Upper lobe of left lung (tissue), 6 donors: ENCODE results near the gene DPF1. TPM values are rescaled to one million over a fixed set of nuclear protein-coding genes. Genes with fewer than 3 reads are reported as not detected.

ENCODE experiments used
- ATAC-seq, 2 donors: fragments of 200-7000 bp; cut with Tn5 transposase; one replicate each; pipeline ENCODE4 v1.9.1; 2022; ENCODE audit warnings: mild to moderate bottlenecking in 2 of 2, moderate library complexity in 2 of 2; ENCODE audit not compliant: low FRiP score in 2 of 2
- DNase-seq, 2 donors: peaks; one replicate each; pipeline ENCODE4 v3.0.0-alpha.2; 2019 to 2020
- H3K27ac ChIP-seq, 4 donors: fragments of 200-600 bp; sonication (generic); one replicate each; pipeline ENCODE4 v1.5.1; 2016 to 2019
- H3K27me3 ChIP-seq, 4 donors: fragments of 200-600 bp; sonication (generic); one replicate each; pipeline ENCODE4 v1.5.1; 2017 to 2019
- H3K36me3 ChIP-seq, 4 donors: fragments of 200-600 bp; sonication (generic); one replicate each; pipeline ENCODE4 v1.5.1; 2016 to 2019
- H3K4me1 ChIP-seq, 4 donors: fragments of 200-600 bp; sonication (generic); one replicate each; pipeline ENCODE4 v1.5.1; 2018 to 2019
- H3K4me3 ChIP-seq, 4 donors: fragments of 200-600 bp; sonication (generic); one replicate each; pipeline ENCODE4 v1.5.1; 2017 to 2019; ENCODE audit warnings: mild to moderate bottlenecking in 2 of 4, moderate library complexity in 1 of 4
- H3K9me3 ChIP-seq, 4 donors: fragments of 200-600 bp; sonication (generic); one replicate each; pipeline ENCODE4 v1.5.1; 2018 to 2019
- CTCF ChIP-seq, 6 experiments: fragments of 450-650 bp in 4 of 6; fragments of 200-600 bp in 2 of 6; sonication (generic) in 2 of 6; IDR thresholded peaks; one replicate each; pipeline ENCODE4 v1.5.1; 2016 to 2019; ENCODE audit warnings: antibody characterized with exemption in 6 of 6
- EP300 ChIP-seq, 4 donors: sonication (generic); formaldehyde crosslinking; IDR thresholded peaks; one replicate each; pipeline ENCODE4 v1.5.1; 2017; ENCODE audit warnings: antibody characterized with exemption in 4 of 4, control low read depth in 2 of 4
- POLR2A ChIP-seq, 4 donors: fragments of 450-650 bp; IDR thresholded peaks; one replicate each; pipeline ENCODE4 v1.5.1; 2016 to 2017; ENCODE audit warnings: antibody characterized with exemption in 4 of 4, mild to moderate bottlenecking in 2 of 4
- POLR2AphosphoS5 ChIP-seq, 2 donors: sonication (generic); formaldehyde crosslinking; IDR thresholded peaks; one replicate each; pipeline ENCODE4 v1.5.1; 2017; ENCODE audit warnings: antibody characterized with exemption in 2 of 2
- WGBS, 2 donors: methylation state at CpG; one replicate each; pipeline ENCODE4 v1.1.5; 2017 to 2018; 5-methylcytosine and 5-hydroxymethylcytosine counted together
- total RNA-seq, 6 donors: library from RNA; depleted of rRNA in 4 of 6; stranded (reverse); fragments of >200 nt in 4 of 6; gene quantifications; one replicate each; pipeline versions ENCODE4 v1.1.0 to v1.2.1, GENCODE V29; 2016 to 2021
- donor health status: DM: no; HTN: no; CAD: no; lungs with moderate emphysema.
- donor health status: DM: no; HTN: yes; CAD: no; lungs with severe emphysema.

The DPF1 gene
- total RNA-seq, 6 donors from 2014 or later = 0.40 to 0.46 TPM; not detected in 4

- H3K27ac ChIP-seq = no peak overlapping the region
- peaks cover 0 to 1% (median under 1%) of the 10 kb centered on the region in 4 donors for H3K27me3 ChIP-seq
- ATAC-seq (no peak), DNase-seq (no peak)
- no peak overlapping the region for H3K4me3 ChIP-seq
- TF ChIP-seq EP300 (IDR thresholded peaks at IDR 0.05) (no peak), POLR2A (IDR thresholded peaks at IDR 0.05) (no peak), POLR2AphosphoS5 (IDR thresholded peaks at IDR 0.05) (no peak), CTCF (IDR thresholded peaks at IDR 0.05) (no peak)
- H3K9me3 ChIP-seq = no peaks in the 10 kb centered on the region
- H3K36me3 ChIP-seq = no peaks in the 10 kb centered on the region
- WGBS, 2 donors = 60 to 64% methylated on average over 17 to 24 of the region's 26 CpGs
- H3K4me1 ChIP-seq = no peaks in the 10 kb centered on the region
Measured at GRCh38 chr19:38216785-38217641, 7.0 kb downstream of the DPF1 start.

GRCh38 chr19:38213911-38214625 lies 10.0 kb downstream of the DPF1 start:
- peaks cover 0 to 25% (median 10%) of the 10 kb centered on the region in 4 donors for H3K27me3 ChIP-seq
- no peak for DNase-seq
- WGBS, 2 donors = 59 to 62% methylated on average over 21 to 24 of the region's 24 CpGs

GRCh38 chr19:38213469-38213868 lies 10.6 kb downstream of the DPF1 start:
- WGBS, 2 donors = 77 to 84% methylated on average over 23 of the region's 23 CpGs
- H3K27me3 ChIP-seq = peaks cover 0 to 25% (median 10%) of the 10 kb centered on the region in 4 donors
- no peak for TF ChIP-seq POLR2AphosphoS5 (IDR thresholded peaks at IDR 0.05)
- TF ChIP-seq POLR2A (IDR thresholded peaks at IDR 0.05) = no peak
- no peak for TF ChIP-seq EP300 (IDR thresholded peaks at IDR 0.05)
- TF ChIP-seq CTCF (IDR thresholded peaks at IDR 0.05) = no peak

More at GRCh38 chr19:38213911-38214625, 10.0 kb downstream of the DPF1 start:
- Histone ChIP-seq H3K36me3 (no peaks in the 10 kb centered on the region), H3K27ac (no peak overlapping the region), H3K4me1 (peaks cover 23 to 27% (median 26%) of the 10 kb centered on the region in 4 donors), H3K9me3 (no peaks in the 10 kb centered on the region), H3K4me3 (no peak overlapping the region)
- TF ChIP-seq CTCF (IDR thresholded peaks at IDR 0.05) (no peak), POLR2AphosphoS5 (IDR thresholded peaks at IDR 0.05) (no peak), POLR2A (IDR thresholded peaks at IDR 0.05) (no peak), EP300 (IDR thresholded peaks at IDR 0.05) (no peak)
- ATAC-seq = no peak

GRCh38 chr19:38211766-38212165 lies 12.3 kb downstream of the DPF1 start:
- DNase-seq (peak in 1 of 2 donors; percentile 80), ATAC-seq (no peak)
- peaks cover 26 to 29% (median 27%) of the 10 kb centered on the region in 4 donors for H3K4me1 ChIP-seq
- TF ChIP-seq POLR2AphosphoS5 (IDR thresholded peaks at IDR 0.05) (no peak), EP300 (IDR thresholded peaks at IDR 0.05) (no peak), CTCF (IDR thresholded peaks at IDR 0.05) (no peak), POLR2A (IDR thresholded peaks at IDR 0.05) (no peak)
- peaks cover under 1 to 8% (median 3%) of the 10 kb centered on the region in 4 donors for H3K36me3 ChIP-seq
- no peaks in the 10 kb centered on the region for H3K9me3 ChIP-seq
- 18 to 29% methylated on average over 4 to 15 of the region's 15 CpGs for WGBS, 2 donors
- no peak overlapping the region for H3K4me3 ChIP-seq
- H3K27ac ChIP-seq = no peak overlapping the region
- peaks cover 0 to 25% (median 10%) of the 10 kb centered on the region in 4 donors for H3K27me3 ChIP-seq

More at GRCh38 chr19:38213469-38213868, 10.6 kb downstream of the DPF1 start:
- Histone ChIP-seq H3K4me3 (no peak overlapping the region), H3K36me3 (no peaks in the 10 kb centered on the region), H3K4me1 (peaks cover 26 to 29% (median 27%) of the 10 kb centered on the region in 4 donors), H3K27ac (no peak overlapping the region), H3K9me3 (no peaks in the 10 kb centered on the region)
- DNase-seq = no peak
- ATAC-seq = no peak
